ENCODE measurements around the gene LENG8. TPM values are rescaled to one million over a fixed set of nuclear protein-coding genes. Genes with fewer than 3 reads are reported as not detected.

LENG8 gene
- total and polyA plus RNA-seq, 2 of the 13 experiments (the other 11 are each of a cell fraction or from before 2014, with no cell fraction given) = 14.3 to 41.9 TPM

- TF ChIP-seq ZBTB26 (CRISPR knock-in tag; IDR thresholded peaks at IDR 0.05; ENCODE audit: borderline replicate concordance) (peak; percentile 54; the same call in 1 of the 2 replicates), JUN (CRISPR knock-in tag; IDR thresholded peaks at IDR 0.05) (0 out of 2 replicates have a peak, but pooled peaks have one; percentile 54), SOX6 (IDR thresholded peaks at IDR 0.05) (no peak), SOX6 (CRISPR knock-in tag; IDR thresholded peaks at IDR 0.05) (peak; percentile 41; the same call in 1 of the 2 replicates), PITX1 (CRISPR knock-in tag; IDR thresholded peaks at IDR 0.05) (peak; percentile 73; the same call in 1 of the 2 replicates), ZNF724P (CRISPR knock-in tag; IDR thresholded peaks at IDR 0.05; ENCODE audit: borderline replicate concordance) (peak; percentile 74; the same call in 1 of the 2 replicates), DRAP1 (CRISPR knock-in tag; IDR thresholded peaks at IDR 0.05) (peak; percentile 98), ZNF136 (CRISPR knock-in tag; IDR thresholded peaks at IDR 0.05; ENCODE audit: low read depth) (peak; percentile 32; the same call in 1 of the 2 replicates), CHD4 (IDR thresholded peaks at IDR 0.05; ENCODE audit: borderline replicate concordance, low read length) (no peak), ZBTB20 (CRISPR knock-in tag; IDR thresholded peaks at IDR 0.05; ENCODE audit: borderline replicate concordance, low read depth) (peak; percentile 83; the same call in 1 of the 2 replicates), ZBTB1 (CRISPR knock-in tag; IDR thresholded peaks at IDR 0.05; ENCODE audit: borderline replicate concordance) (no peak), ZNF720 (CRISPR knock-in tag; IDR thresholded peaks at IDR 0.05) (no peak), SAP130 (CRISPR knock-in tag; IDR thresholded peaks at IDR 0.05; ENCODE audit: low read depth) (peak; percentile 88), MED1 (CRISPR knock-in tag; IDR thresholded peaks at IDR 0.05) (peak; percentile 75), ZNF598 (CRISPR knock-in tag; IDR thresholded peaks at IDR 0.05; ENCODE audit: borderline replicate concordance) (0 out of 2 replicates have a peak, but pooled peaks have one; percentile 73), ZSCAN25 (CRISPR knock-in tag; IDR thresholded peaks at IDR 0.05) (peak; percentile 68; the same call in 1 of the 2 replicates)
- TF ChIP-seq, protein P1, sequence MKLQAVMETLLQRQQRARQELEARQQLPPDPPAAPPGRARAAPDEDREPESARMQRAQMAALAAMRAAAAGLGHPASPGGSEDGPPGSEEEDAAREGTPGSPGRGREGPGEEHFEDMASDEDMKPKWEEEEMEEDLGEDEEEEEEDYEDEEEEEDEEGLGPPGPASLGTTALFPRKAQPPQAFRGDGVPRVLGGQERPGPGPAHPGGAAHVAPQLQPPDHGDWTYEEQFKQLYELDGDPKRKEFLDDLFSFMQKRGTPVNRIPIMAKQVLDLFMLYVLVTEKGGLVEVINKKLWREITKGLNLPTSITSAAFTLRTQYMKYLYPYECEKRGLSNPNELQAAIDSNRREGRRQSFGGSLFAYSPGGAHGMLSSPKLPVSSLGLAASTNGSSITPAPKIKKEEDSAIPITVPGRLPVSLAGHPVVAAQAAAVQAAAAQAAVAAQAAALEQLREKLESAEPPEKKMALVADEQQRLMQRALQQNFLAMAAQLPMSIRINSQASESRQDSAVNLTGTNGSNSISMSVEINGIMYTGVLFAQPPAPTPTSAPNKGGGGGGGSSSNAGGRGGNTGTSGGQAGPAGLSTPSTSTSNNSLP (IDR thresholded peaks at IDR 0.05; ENCODE audit: low read depth, low read length) = no peak
- TF ChIP-seq, protein P2, sequence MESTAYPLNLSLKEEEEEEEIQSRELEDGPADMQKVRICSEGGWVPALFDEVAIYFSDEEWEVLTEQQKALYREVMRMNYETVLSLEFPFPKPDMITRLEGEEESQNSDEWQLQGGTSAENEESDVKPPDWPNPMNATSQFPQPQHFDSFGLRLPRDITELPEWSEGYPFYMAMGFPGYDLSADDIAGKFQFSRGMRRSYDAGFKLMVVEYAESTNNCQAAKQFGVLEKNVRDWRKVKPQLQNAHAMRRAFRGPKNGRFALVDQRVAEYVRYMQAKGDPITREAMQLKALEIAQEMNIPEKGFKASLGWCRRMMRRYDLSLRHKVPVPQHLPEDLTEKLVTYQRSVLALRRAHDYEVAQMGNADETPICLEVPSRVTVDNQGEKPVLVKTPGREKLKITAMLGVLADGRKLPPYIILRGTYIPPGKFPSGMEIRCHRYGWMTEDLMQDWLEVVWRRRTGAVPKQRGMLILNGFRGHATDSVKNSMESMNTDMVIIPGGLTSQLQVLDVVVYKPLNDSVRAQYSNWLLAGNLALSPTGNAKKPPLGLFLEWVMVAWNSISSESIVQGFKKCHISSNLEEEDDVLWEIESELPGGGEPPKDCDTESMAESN (CRISPR knock-in tag; conservative IDR thresholded peaks at IDR 0.05) = peak; percentile 59; the same call in 1 of the 2 replicates
- TF ChIP-seq, protein P3, sequence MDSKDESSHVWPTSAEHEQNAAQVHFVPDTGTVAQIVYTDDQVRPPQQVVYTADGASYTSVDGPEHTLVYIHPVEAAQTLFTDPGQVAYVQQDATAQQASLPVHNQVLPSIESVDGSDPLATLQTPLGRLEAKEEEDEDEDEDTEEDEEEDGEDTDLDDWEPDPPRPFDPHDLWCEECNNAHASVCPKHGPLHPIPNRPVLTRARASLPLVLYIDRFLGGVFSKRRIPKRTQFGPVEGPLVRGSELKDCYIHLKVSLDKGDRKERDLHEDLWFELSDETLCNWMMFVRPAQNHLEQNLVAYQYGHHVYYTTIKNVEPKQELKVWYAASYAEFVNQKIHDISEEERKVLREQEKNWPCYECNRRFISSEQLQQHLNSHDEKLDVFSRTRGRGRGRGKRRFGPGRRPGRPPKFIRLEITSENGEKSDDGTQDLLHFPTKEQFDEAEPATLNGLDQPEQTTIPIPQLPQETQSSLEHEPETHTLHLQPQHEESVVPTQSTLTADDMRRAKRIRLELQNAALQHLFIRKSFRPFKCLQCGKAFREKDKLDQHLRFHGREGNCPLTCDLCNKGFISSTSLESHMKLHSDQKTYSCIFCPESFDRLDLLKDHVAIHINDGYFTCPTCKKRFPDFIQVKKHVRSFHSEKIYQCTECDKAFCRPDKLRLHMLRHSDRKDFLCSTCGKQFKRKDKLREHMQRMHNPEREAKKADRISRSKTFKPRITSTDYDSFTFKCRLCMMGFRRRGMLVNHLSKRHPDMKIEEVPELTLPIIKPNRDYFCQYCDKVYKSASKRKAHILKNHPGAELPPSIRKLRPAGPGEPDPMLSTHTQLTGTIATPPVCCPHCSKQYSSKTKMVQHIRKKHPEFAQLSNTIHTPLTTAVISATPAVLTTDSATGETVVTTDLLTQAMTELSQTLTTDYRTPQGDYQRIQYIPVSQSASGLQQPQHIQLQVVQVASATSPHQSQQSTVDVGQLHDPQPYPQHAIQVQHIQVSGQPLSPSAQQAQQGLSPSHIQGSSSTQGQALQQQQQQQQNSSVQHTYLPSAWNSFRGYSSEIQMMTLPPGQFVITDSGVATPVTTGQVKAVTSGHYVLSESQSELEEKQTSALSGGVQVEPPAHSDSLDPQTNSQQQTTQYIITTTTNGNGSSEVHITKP (CRISPR knock-in tag; IDR thresholded peaks at IDR 0.05; ENCODE audit: low read depth) = no peak
Observed at GRCh38 chr19:54448774-54449700, at the start of gene LENG8 (continued).

Data from HepG2 (cell line).